HepG2 (cell line): ENCODE data around the gene PTPRE. TPM values are rescaled to one million over a fixed set of nuclear protein-coding genes. Genes with fewer than 3 reads are reported as not detected.

Experiments used
- ATAC-seq: fragments of 200-7000 bp; cut with Tn5 transposase; 3 replicates; pipeline ENCODE4 v1.9.1; 2020; ENCODE audit warnings: mild to moderate bottlenecking, moderate library complexity
- BruUV-seq: library from RNA; stranded (reverse); fragments of 400-500 nt; replicated peaks from 2 replicates; lab custom pipeline; 2021; lab: Mats Ljungman, UMichigan
- CTCF ChIA-PET: fragments of 300-600 bp; formaldehyde crosslinking; extraction: SDS; loops from one replicate; lab custom pipeline; 2021; ENCODE audit warnings: low total read pairs, inconsistent platforms, low intra/inter-chr PET ratio; lab: Yijun Ruan, JAX
- POLR2A ChIA-PET: fragments of 350-600 bp; sonication (Branson Sonifier 250); formaldehyde crosslinking; loops from one replicate; lab custom pipeline; 2020; ENCODE audit warnings: antibody characterized with exemption, inconsistent platforms; lab: Yijun Ruan, JAX
- DNase-seq: peaks from one replicate; pipeline ENCODE4 v3.0.0-alpha.2; 2015; ENCODE audit warnings: low spot score
- FAIRE-seq: peaks from 3 replicates; lab custom pipeline; 2011; peaks lifted over from hg19 to GRCh38; lab: Jason Lieb, UNC
- H2AFZ ChIP-seq: one replicate; pipeline ENCODE4 v1.6.1; 2011; ENCODE audit warnings: low read length, inconsistent platforms
- H3K27ac ChIP-seq: fragments of 300-600 bp; 3 replicates; pipeline ENCODE4 v1.8.0; 2011; ENCODE audit warnings: mixed run types, mild to moderate bottlenecking, mixed read lengths, low read length, inconsistent platforms; ENCODE audit not compliant: insufficient read depth; ENCODE audit errors: extremely low read length
- H3K27me3 ChIP-seq, 2 experiments: fragments of 200-600 bp in 1 of 2; 2 replicates in 1 of 2; 3 replicates in 1 of 2; pipeline versions ENCODE4 v1.6.0 to v1.8.0; 2011; ENCODE audit warnings: low read length in 2 of 2, mild to moderate bottlenecking in 2 of 2, moderate library complexity in 2 of 2, inconsistent platforms in 1 of 2; ENCODE audit not compliant: insufficient read depth in 2 of 2, control insufficient read depth in 1 of 2
- H3K36me3 ChIP-seq, 2 experiments: fragments of 200-600 bp in 1 of 2; replicated peaks in 1 of 2; 2 replicates in 1 of 2; 3 replicates in 1 of 2; pipeline versions ENCODE4 v1.5.1 to v1.8.0; 2011; ENCODE audit warnings: low read length in 2 of 2, inconsistent platforms in 1 of 2; ENCODE audit not compliant: insufficient read depth in 2 of 2, control insufficient read depth in 1 of 2
- H3K4me1 ChIP-seq: 2 replicates; pipeline ENCODE4 v1.5.1; 2012; ENCODE audit warnings: low read length, inconsistent platforms; ENCODE audit not compliant: insufficient read depth
- H3K4me2 ChIP-seq: 2 replicates; pipeline ENCODE4 v1.6.0; 2011; ENCODE audit warnings: low read depth, low read length, inconsistent platforms
- H3K4me3 ChIP-seq, 3 experiments: fragments of 200-600 bp in 1 of 3; sonication (generic), shearing (Covaris generic) in 1 of 3; replicated peaks in 1 of 3; 2 replicates each; pipeline ENCODE4 v1.5.1; 2011 to 2016; ENCODE audit warnings: low read length in 3 of 3, inconsistent platforms in 2 of 3, low read depth in 2 of 3, mild to moderate bottlenecking in 2 of 3, control low read depth in 1 of 3, mixed read lengths in 1 of 3; ENCODE audit not compliant: insufficient read depth in 1 of 3
- H3K79me2 ChIP-seq: one replicate; pipeline ENCODE4 v1.6.1; 2011; ENCODE audit warnings: low read length, inconsistent platforms; ENCODE audit not compliant: insufficient read depth
- H3K9ac ChIP-seq: 2 replicates; pipeline ENCODE4 v1.6.0; 2011; ENCODE audit warnings: mild to moderate bottlenecking, low read depth, low read length, inconsistent platforms; ENCODE audit not compliant: insufficient read depth
- H3K9me3 ChIP-seq: 2 replicates; pipeline ENCODE4 v1.5.1; 2012; ENCODE audit warnings: mild to moderate bottlenecking, low read length
- H4K20me1 ChIP-seq: 2 replicates; pipeline ENCODE4 v1.6.0; 2011; ENCODE audit warnings: inconsistent platforms, mild to moderate bottlenecking, low read length, moderate library complexity; ENCODE audit not compliant: insufficient read depth
- CEBPB ChIP-seq: IDR thresholded peaks from 2 replicates; pipeline ENCODE4 v1.6.1; 2011; ENCODE audit warnings: low read depth, low read length, improper control_type of control experiment, borderline replicate concordance
- GABPB1 ChIP-seq: IDR thresholded peaks from 2 replicates; pipeline ENCODE4 v1.6.1; 2016; ENCODE audit warnings: mild to moderate bottlenecking, missing genetic modification reagents, moderate library complexity, missing compliant biosample characterization
- HNF4A ChIP-seq: sonication (generic); formaldehyde crosslinking; IDR thresholded peaks from 2 replicates; pipeline ENCODE4 v1.4.0; 2020; ENCODE audit warnings: missing genetic modification reagents
- WGBS: methylation state at CpG from one replicate; pipeline ENCODE4 v1.1.6; 2017; ENCODE audit warnings: low lambda C conversion rate; 5-methylcytosine and 5-hydroxymethylcytosine counted together
- in situ Hi-C: cut with HindIII; loops from 2 replicates; pipeline ENCODE4 v1.10.0; 2017; ENCODE audit warnings: low pct_unique_long_range_greater_than_20kb; ENCODE audit not compliant: extremely low pct_ligation_motif_present
- intact Hi-C: fragments of 100-400 bp; cut with micrococcal nuclease; formaldehyde crosslinking; loops from one replicate; pipeline ENCODE4 v1.10.0; 2022; ENCODE audit not compliant: unreplicated experiment
- polyA plus RNA-seq, 8 experiments: library from polyadenylated mRNA; depleted of rRNA in 3 of 8; stranded (reverse) in 7 of 8; unstranded in 1 of 8; fragments of >200 nt; fragmentation: Illumina TruSeq in 4 of 8; extraction: Trizol in 4 of 8; gene quantifications; 2 replicates each; pipeline versions ENCODE4 v1.2.1 to v1.2.3, GENCODE V29; 2011 to 2016; ENCODE audit warnings: low read depth in 4 of 8, missing spikeins in 1 of 8, mixed read lengths in 1 of 8; ENCODE audit not compliant: insufficient read depth in 1 of 8
- total RNA-seq, 5 experiments: library from RNA; depleted of rRNA; stranded (reverse); fragments of >200 nt; fragmentation: Illumina TruSeq; extraction: Trizol; gene quantifications; 2 replicates each; pipeline ENCODE4 v1.2.3, GENCODE V29; 2016; ENCODE audit warnings: low read depth in 1 of 5
- TF ChIP-seq, protein P1 (sequence below): sonication (generic); formaldehyde crosslinking; IDR thresholded peaks from 2 replicates; pipeline ENCODE4 v1.4.0; 2020; ENCODE audit warnings: missing genetic modification reagents
- TF ChIP-seq, protein P2 (sequence below): sonication (generic); formaldehyde crosslinking; IDR thresholded peaks from 2 replicates; pipeline ENCODE4 v1.4.0; 2020; ENCODE audit warnings: mild to moderate bottlenecking, missing genetic modification reagents

PTPRE gene
- total and polyA plus RNA-seq, 2 of the 13 experiments (the other 11 are each of a cell fraction or from before 2014, with no cell fraction given): 0.01 to 0.02 TPM

DNA sequence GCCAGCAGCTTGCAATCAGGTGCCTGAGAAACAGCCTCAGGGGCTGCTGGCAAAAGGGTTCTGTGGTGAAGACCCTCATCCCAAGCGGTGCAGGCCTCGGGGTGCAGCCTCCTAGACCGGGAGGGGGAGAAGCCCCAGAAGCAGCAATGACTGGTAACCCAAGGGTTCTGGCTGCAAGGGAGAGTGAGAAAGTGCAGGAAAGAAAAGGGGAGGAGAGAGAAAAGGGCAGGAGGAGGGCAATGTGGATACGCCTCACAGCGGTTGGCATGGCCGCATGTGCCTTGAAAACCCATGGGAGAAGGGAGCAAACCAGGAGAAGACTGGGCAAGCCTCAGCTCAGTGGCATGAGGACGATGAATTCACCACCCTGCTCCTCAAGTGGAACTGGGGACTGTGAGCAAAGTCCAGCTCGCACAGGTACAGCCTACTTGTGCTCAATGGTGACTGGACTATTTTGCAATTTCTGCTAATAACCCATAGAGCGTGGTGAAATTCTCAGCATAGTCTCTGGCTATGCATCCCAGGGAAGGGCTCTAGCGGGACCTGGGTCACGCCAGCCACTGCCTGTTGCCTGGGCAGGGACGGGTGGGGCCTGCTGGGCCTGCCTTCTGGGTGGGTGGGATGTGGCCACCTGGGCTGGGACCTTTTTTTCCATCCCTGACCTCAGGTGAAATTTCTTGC lies 20.4 kb upstream of the PTPRE start:
- Histone ChIP-seq H4K20me1 (no peaks in the 10 kb centered on the region), H3K27me3 (peaks cover 0 to 1% of the 10 kb centered on the region in 2 experiments; a peak in 1 of 5 replicates), H3K4me3 (no peak overlapping the region), H3K36me3 (no peaks in the 10 kb centered on the region), H3K27ac (no peak overlapping the region), H2AFZ (no peak overlapping the region), H3K4me2 (no peak overlapping the region), H3K4me1 (peaks cover 3% of the 10 kb centered on the region), H3K9me3 (no peaks in the 10 kb centered on the region), H3K9ac (no peak overlapping the region), H3K79me2 (no peaks in the 10 kb centered on the region)
- no TSS peak for BruUV-seq
- no peak for FAIRE-seq
- WGBS: 42% methylated on average over 9 of the region's 12 CpGs
- DNase-seq: no peak
- peak; percentile 57 for ATAC-seq
- TF ChIP-seq, protein P1, sequence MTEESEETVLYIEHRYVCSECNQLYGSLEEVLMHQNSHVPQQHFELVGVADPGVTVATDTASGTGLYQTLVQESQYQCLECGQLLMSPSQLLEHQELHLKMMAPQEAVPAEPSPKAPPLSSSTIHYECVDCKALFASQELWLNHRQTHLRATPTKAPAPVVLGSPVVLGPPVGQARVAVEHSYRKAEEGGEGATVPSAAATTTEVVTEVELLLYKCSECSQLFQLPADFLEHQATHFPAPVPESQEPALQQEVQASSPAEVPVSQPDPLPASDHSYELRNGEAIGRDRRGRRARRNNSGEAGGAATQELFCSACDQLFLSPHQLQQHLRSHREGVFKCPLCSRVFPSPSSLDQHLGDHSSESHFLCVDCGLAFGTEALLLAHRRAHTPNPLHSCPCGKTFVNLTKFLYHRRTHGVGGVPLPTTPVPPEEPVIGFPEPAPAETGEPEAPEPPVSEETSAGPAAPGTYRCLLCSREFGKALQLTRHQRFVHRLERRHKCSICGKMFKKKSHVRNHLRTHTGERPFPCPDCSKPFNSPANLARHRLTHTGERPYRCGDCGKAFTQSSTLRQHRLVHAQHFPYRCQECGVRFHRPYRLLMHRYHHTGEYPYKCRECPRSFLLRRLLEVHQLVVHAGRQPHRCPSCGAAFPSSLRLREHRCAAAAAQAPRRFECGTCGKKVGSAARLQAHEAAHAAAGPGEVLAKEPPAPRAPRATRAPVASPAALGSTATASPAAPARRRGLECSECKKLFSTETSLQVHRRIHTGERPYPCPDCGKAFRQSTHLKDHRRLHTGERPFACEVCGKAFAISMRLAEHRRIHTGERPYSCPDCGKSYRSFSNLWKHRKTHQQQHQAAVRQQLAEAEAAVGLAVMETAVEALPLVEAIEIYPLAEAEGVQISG (CRISPR knock-in tag): no peak
- TF ChIP-seq HNF4A (CRISPR knock-in tag) (0 out of 2 replicates have a peak, but pooled peaks have one; percentile 9), GABPB1 (CRISPR knock-in tag) (no peak), CEBPB (peak; percentile 15; the same call in 1 of the 2 replicates)
- TF ChIP-seq, protein P2, sequence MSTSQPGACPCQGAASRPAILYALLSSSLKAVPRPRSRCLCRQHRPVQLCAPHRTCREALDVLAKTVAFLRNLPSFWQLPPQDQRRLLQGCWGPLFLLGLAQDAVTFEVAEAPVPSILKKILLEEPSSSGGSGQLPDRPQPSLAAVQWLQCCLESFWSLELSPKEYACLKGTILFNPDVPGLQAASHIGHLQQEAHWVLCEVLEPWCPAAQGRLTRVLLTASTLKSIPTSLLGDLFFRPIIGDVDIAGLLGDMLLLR (CRISPR knock-in tag): no peak
- intact Hi-C loops: no loop called here
- ChIA-PET POLR2A (no interaction called here), CTCF (no interaction called here)
- in situ Hi-C loops: no loop called here
